ENCODE results near the gene SLC25A22. TPM values are rescaled to one million over a fixed set of nuclear protein-coding genes. Genes with fewer than 3 reads are reported as not detected.

SLC25A22 gene
- total RNA-seq, 2 donors from 2014 or later, result 55.8 to 69.5 TPM

DNA sequence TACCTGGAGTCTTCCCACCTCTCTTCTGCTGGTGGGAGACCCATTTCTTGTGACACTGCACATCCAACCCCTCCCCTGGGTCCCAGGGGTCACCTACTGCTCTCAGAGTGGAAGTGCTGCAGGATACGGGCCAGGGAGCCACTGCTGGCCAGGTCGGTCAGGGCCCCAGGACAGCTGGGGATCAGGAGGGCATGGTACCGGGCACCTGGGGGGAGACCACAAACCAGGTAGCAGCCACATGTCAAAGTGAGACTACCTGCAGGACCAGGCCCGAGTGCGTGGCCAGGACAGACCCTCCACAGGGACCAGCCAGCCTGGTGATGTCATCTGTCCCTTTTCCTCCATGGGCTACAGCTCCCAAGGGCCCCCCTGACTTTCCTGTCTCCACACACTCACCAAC, 24.7 kb downstream of the SLC25A22 start:
- no peak for TF ChIP-seq POLR2A (IDR thresholded peaks at IDR 0.05)
- TF ChIP-seq, protein P1, sequence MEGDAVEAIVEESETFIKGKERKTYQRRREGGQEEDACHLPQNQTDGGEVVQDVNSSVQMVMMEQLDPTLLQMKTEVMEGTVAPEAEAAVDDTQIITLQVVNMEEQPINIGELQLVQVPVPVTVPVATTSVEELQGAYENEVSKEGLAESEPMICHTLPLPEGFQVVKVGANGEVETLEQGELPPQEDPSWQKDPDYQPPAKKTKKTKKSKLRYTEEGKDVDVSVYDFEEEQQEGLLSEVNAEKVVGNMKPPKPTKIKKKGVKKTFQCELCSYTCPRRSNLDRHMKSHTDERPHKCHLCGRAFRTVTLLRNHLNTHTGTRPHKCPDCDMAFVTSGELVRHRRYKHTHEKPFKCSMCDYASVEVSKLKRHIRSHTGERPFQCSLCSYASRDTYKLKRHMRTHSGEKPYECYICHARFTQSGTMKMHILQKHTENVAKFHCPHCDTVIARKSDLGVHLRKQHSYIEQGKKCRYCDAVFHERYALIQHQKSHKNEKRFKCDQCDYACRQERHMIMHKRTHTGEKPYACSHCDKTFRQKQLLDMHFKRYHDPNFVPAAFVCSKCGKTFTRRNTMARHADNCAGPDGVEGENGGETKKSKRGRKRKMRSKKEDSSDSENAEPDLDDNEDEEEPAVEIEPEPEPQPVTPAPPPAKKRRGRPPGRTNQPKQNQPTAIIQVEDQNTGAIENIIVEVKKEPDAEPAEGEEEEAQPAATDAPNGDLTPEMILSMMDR (IDR thresholded peaks at IDR 0.05), result no peak
- H3K27me3 ChIP-seq, result no peaks in the 10 kb centered on the region
- H3K9me3 ChIP-seq, result no peaks in the 10 kb centered on the region
- H3K4me3 ChIP-seq, result no peak overlapping the region
- DNase-seq, result no peak
- peaks cover 0 to 10% of the 10 kb centered on the region in 2 donors for H3K36me3 ChIP-seq (replicated peaks in 1 of 2; ENCODE audit: insufficient read depth in 1 of 2, low read depth in 2 of 2)
- WGBS, 2 donors, result 84 to 100% methylated on average over 2 to 5 of the region's 5 CpGs
- no peak overlapping the region for H3K27ac ChIP-seq
- peaks cover 29% of the 10 kb centered on the region for H3K4me1 ChIP-seq
- ATAC-seq, result no peak
- intact Hi-C loops (cut with DNase I), result no loop called here

DNA sequence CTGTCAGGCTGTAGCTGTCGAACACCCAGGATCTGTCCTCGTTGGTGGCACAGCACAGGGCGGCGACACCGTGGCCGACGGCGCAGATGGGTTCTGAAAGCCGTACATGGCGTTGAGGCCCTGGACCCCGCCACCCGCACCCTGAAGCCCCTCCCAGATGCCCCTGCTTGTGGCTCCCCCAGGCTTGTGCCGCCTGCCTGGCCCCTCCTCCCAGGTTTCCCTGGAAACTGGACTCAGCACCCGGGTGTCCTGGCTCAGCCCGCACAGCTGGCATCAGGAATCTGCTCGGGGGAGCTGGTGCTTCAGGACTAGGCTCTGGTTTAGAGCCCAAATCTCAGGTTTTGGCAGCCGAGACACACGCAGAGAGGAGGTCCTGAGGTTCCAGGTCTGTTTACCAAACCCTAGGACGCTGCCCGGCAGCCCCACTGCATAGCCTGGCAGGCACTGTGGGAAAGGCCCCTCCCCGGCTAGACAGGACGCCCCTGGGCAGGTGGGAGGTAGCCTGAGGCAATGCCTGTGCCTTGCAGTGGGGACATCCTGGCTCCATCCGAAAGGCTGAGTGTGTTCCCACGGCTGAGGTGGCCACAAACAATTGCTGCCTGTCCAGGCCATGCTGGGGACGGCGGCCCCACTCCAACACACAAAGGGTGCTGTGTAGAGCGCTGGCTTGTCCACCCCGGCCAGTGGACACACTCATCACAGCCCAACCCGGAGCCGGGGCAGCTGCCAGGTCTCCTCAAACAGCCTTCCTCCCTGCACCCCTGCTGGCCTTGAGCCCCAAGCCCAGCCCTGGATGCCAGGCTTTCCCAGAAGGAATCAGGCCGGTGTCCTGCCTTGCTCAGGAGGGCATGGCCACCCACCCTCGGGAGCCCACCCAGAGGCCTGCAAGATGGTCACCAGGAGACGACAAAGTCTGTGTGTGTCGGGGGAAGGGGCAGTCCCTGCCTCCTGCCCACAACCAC, 25.4 kb downstream of the SLC25A22 start:
- 77 to 81% methylated on average over 13 to 33 of the region's 34 CpGs for WGBS, 2 donors
- H3K9me3 ChIP-seq, result no peaks in the 10 kb centered on the region
- no peak overlapping the region for H3K4me3 ChIP-seq
- intact Hi-C loops (cut with DNase I), result no loop called here
- ATAC-seq, result no peak
- no peak overlapping the region for H3K27ac ChIP-seq
- peak in 1 of 4 donors; percentile 38 for DNase-seq
- H3K36me3 ChIP-seq (replicated peaks in 1 of 2; ENCODE audit: insufficient read depth in 1 of 2, low read depth in 2 of 2), result peaks cover 0 to 10% of the 10 kb centered on the region in 2 donors
- peaks cover 22% of the 10 kb centered on the region for H3K4me1 ChIP-seq
- no peak for TF ChIP-seq POLR2A (IDR thresholded peaks at IDR 0.05)
- TF ChIP-seq, protein P1 (IDR thresholded peaks at IDR 0.05), result no peak
- H3K27me3 ChIP-seq, result no peaks in the 10 kb centered on the region

DNA sequence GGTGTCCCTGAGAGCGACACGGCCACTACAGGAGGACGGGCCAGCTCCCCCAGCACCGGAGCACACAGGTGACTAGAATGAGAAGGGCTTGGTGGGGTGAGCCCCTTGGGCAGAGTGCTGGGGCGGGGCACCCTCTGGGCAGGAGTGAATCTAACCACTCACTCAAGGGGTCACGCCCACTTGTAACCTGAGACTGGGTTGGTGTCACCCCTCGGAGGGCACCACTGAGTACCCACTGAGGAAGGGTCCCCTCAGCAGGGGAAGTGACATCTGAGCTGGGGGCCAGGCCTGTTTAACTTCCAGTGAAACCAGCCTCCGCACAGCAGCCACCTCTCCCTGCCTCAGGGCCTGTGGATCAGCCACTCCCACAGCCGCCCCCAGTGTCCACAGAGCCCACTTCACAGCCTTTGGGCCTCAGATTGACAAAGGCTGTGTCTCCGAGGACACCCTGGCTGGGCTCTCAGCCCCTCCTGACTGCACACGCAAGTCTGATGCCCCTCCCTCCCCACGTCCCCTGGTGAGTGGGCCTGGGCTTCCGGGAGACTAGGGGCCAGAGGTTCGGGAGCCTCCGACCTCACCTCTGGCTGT, 26.4 kb downstream of the SLC25A22 start:
- H3K36me3 ChIP-seq (replicated peaks in 1 of 2; ENCODE audit: insufficient read depth in 1 of 2, low read depth in 2 of 2), result peaks cover 0 to 12% of the 10 kb centered on the region in 2 donors
- WGBS, 2 donors, result 87 to 96% methylated on average over 7 to 15 of the region's 15 CpGs
- no peak overlapping the region for H3K4me3 ChIP-seq
- no peaks in the 10 kb centered on the region for H3K9me3 ChIP-seq
- H3K27me3 ChIP-seq, result no peaks in the 10 kb centered on the region
- peaks cover 21% of the 10 kb centered on the region for H3K4me1 ChIP-seq
- DNase-seq, result no peak
- ATAC-seq, result no peak
- intact Hi-C loops (cut with DNase I), result no loop called here
- no peak overlapping the region for H3K27ac ChIP-seq
- TF ChIP-seq POLR2A (IDR thresholded peaks at IDR 0.05), result no peak
- TF ChIP-seq, protein P1 (IDR thresholded peaks at IDR 0.05), result no peak

DNA sequence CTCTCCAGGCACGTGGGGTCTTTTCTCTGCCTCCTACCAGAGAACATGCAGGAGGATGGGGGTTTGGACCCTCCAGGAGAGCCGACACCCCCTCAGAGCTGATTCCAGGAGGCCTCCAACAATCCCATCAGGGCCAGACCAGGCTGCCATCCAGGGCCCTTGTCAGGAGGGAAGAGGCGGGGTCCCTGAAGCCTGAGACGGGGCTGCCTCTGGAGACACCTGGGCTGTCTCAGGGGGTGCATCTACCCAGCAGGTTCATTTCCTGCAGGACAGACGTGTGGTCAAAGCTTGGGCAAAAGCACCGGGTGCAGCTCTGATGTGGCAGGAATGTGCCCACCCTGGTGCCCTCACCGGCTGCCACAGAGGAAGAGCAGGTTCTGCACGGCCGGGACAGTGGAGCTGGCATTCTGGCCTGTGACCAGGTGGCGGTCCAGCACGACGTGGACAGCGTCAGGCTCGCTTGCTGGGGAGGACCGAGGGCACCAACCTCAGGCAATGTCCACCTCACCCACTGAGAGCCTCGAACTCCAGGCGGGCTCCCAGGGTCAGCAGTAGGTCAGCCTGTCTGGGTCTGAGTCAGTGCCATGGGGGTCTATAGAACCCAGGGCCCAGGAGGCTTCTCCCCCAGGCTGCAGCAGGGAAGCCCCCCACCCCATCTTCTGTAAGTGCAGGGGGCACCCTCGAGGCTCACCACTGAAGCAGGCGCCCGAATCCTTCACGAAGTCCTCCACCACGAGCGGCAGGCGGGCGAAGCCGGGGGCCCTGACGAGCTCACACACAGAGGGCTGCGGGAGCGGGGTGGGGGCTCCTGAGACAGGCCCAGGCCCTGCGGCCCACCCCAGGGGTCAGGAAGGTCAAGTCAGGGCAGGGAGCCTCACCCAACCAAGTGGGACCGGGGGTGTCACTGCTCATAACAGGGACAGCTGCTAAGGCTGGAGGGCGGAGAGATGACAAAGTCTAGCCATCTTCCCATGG, 27.2 kb downstream of the SLC25A22 start:
- no peak overlapping the region for H3K27ac ChIP-seq
- intact Hi-C loops (cut with DNase I), result no loop called here
- TF ChIP-seq, protein P1 (IDR thresholded peaks at IDR 0.05), result no peak
- TF ChIP-seq POLR2A (IDR thresholded peaks at IDR 0.05), result no peak
- 93% methylated on average over 25 of the region's 32 CpGs; no CpG with 5 or more reads in 1 of the 2 donors for WGBS, 2 donors
- ATAC-seq (no peak), DNase-seq (no peak)
- H3K4me3 ChIP-seq, result no peak overlapping the region
- H3K4me1 ChIP-seq, result peaks cover 13% of the 10 kb centered on the region
- no peaks in the 10 kb centered on the region for H3K9me3 ChIP-seq
- peaks cover 0 to 12% of the 10 kb centered on the region in 2 donors for H3K36me3 ChIP-seq (replicated peaks in 1 of 2; ENCODE audit: insufficient read depth in 1 of 2, low read depth in 2 of 2)
- H3K27me3 ChIP-seq, result no peaks in the 10 kb centered on the region

Data from body of pancreas (tissue), 4 donors.